Measurements from ENCODE around the gene SLITRK2.

Gene SLITRK2

DNA sequence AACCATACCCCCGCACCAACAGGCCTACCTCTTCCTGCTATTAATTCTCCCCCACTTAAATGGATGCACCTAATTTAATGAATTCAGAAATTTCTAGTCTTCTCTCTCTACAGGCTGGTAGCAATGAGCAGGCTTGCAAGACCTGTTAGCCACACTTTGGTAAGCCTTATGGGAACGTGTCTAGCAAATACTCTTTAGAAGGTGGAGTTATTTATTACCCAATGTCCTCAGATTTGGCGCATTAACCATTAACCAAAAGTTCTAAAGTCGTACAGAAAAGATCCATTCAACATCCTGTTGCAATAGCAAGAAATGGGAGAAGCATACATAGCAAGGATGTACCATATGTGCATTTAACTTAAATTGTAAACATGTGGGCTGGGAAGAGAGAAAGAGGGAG is 47.5 kb downstream of the SLITRK2 start:
- in situ Hi-C loops (cut with HindIII; ENCODE audit: low pct_ligation_motif_present, low sequenced_read_pairs), result no loop called here
- Histone ChIP-seq H3K27me3 (replicated peaks) (no peaks in the 10 kb centered on the region), H3K4me3 (ENCODE audit: low read depth, low read length) (no peak overlapping the region), H3K27ac (no peak overlapping the region), H3K36me3 (replicated peaks) (no peaks in the 10 kb centered on the region)
- TF ChIP-seq, protein P1, sequence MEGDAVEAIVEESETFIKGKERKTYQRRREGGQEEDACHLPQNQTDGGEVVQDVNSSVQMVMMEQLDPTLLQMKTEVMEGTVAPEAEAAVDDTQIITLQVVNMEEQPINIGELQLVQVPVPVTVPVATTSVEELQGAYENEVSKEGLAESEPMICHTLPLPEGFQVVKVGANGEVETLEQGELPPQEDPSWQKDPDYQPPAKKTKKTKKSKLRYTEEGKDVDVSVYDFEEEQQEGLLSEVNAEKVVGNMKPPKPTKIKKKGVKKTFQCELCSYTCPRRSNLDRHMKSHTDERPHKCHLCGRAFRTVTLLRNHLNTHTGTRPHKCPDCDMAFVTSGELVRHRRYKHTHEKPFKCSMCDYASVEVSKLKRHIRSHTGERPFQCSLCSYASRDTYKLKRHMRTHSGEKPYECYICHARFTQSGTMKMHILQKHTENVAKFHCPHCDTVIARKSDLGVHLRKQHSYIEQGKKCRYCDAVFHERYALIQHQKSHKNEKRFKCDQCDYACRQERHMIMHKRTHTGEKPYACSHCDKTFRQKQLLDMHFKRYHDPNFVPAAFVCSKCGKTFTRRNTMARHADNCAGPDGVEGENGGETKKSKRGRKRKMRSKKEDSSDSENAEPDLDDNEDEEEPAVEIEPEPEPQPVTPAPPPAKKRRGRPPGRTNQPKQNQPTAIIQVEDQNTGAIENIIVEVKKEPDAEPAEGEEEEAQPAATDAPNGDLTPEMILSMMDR (IDR thresholded peaks at IDR 0.05; ENCODE audit: low read depth, low read length, missing control alignments), result no peak
- DNase-seq, result no peak

All from brain microvascular endothelial cell (primary cell).